Measurements from ENCODE around the gene BBS7.

The BBS7 gene

DNA sequence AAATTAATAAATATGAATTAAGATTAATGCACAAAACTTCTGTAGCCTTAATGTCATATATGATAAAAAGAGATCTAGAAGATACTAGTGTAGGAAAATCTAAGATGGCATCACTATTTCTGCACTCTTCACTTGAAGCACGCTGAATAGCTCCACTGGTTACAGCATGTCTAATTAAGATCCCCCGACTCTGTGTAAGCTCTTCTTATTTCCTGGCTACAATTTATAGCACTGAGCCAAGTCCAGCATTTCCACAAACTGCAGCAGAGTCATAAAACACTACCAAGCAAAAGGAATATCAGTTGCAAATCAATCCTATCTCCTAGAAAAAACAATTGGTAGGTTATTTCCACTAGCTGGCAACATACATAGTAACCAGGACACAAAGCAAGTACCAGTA is 45.3 kb downstream of the BBS7 start:
- no peak for DNase-seq

GRCh38 chr4:121824171-121824527 is 46.1 kb downstream of the BBS7 start:
- no peak for DNase-seq

DNA sequence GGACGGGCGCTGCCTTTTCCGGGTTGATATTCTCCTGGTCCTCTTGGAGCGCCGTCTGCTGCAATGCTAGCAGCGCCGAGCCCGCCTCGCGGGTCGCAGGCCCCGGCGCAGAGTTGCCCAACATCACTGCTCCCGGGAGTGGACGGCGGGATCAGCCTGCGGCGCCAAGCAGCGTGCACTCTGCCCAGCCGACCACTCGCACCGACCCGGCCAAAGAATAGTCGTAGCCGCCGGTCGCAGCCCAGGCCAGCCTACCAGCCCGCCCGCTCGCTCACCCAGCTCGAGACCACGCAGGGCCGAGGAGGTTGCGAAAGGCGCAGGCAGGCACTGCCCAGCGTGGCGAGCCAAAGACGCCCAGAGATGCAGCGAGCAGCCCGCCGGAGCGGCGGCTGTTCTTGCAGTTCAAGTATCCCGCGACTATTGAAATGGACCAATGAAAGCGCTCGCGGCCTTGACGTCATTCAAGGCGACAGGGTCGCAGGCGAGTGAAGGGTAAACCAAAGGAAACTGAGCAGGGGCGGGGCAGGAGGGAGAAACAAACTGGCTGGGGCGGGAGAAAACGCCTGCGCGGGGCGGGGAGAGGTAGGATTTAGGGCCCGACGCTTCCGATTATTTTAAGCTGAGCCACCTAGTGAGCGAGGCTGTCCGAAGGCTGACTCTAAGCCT is 46.6 kb downstream of the BBS7 start, which contains the start of gene CCNA2:
Gene CCNA2 (minus strand): TSS at position 379 of the 666 bp plus-strand sequence. CDS start 255 bp downstream, at position 124.
- peak; percentile 73 for DNase-seq

DNA sequence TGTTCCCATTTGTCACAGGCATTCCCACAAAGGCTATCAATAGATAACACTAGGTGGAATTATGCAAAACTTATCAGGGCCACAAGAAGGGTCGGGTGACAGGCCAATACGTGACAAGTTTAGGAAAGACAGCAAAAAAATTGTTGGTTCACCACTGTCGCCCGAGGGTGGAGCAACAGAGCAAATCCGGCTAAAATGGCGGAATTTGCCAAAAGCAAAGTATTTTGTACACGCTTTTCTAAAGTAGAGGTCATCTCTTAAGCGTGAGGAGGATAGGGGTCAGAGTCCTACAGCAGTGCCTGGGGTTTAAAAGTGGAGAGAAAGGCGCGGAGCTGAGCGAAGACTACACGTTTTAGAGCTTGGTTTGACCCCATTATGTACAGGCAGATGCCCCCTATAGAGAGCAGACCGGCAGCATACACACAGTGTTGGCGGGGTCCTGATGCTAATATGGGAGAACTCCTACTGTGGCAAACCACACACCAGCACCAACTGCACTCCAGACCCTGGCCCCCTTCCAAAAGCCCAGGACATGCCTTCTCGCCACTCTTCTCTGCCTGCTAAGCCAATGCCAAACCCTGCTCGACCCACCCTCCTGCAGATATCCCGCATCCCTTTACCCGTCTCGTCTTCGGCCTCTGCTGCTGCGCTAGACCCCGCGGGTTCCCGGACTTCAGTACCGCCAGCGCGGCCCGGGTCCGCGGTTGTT is 47.3 kb downstream of the BBS7 start:
- DNase-seq = peak; percentile 19

- DNase-seq = no peak
Measured at GRCh38 chr4:121822047-121822446, 48.2 kb downstream of the BBS7 start.

- DNase-seq = no peak
Measured at GRCh38 chr4:121819216-121819965, 50.9 kb downstream of the BBS7 start.

DNA sequence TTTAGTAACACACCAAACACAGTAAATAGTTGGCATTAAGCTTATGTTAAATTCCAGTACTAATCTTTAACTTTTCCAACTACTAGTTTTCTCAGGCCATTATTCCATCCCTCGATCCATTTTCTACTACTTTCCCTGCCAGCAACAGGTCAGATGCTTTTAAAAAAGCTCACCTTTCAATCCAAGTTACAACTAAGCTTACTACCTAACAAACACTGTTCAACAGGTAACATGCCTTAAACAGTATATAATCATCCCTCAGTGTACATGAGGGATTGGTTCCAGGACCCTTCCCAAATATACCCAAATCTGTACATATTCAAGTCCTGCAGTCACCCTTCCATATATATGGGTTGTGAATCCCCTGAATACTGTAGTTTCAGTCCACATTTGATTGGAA is 52.1 kb downstream of the BBS7 start:
- DNase-seq = no peak

DNA sequence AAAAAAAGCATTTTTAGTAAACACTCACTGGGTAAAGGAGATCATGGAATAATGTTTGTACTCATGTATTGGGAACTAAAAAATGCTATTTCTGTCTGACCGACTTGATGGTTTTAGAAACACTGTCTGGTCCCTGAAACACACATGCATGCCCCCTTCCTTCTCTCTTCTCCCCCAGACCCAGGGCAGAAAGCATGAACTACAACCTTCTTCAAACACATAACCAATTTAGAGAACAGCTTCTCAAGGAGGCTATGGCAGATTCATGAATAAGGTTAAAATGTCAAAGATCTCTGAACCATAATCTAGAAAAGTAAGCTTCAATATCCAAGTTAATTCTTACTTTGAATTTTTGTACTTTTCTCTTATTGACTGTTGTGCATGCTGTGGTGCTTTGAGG is 52.6 kb downstream of the BBS7 start:
- no peak for DNase-seq

GRCh38 chr4:121817006-121817405 is 53.3 kb downstream of the BBS7 start:
- DNase-seq = no peak

DNA sequence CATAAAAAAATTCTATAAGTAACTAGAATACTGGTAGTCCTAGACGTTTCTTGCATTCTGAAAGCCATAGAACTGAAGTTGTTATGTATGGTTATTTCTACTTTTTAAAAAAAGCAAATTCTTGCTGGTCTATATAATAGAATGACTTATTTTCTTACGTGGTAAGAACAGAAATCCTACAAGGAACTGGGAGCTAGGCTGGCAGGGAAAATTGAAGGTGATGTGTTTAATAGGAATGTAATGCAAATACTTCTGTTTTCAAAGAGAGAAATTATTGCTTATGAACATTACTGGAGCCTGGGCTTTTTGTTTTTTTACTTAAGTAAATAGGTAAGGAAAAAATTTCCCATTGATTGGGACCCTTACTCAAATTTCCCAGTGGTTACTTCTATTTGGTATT is 55.5 kb downstream of the BBS7 start:
- DNase-seq = no peak

- DNase-seq = no peak
Measured at GRCh38 chr4:121811122-121811521, 59.2 kb downstream of the BBS7 start.

GRCh38 chr4:121806411-121806810 is 63.9 kb downstream of the BBS7 start:
- no peak for DNase-seq

GRCh38 chr4:121801715-121802075 is 68.6 kb downstream of the BBS7 start:
- no peak for DNase-seq

GRCh38 chr4:121800961-121801714 is 69.1 kb downstream of the BBS7 start, which contains the start of gene EXOSC9:
Gene EXOSC9, plus strand, starts transcription at chr4:121801323. Its CDS starts 102 bp downstream, at chr4:121801425.
- DNase-seq = peak; percentile 67

GRCh38 chr4:121800638-121800960 is 69.7 kb downstream of the BBS7 start:
- no peak for DNase-seq

- DNase-seq = no peak
Measured at GRCh38 chr4:121799867-121800501, 70.3 kb downstream of the BBS7 start.

DNA sequence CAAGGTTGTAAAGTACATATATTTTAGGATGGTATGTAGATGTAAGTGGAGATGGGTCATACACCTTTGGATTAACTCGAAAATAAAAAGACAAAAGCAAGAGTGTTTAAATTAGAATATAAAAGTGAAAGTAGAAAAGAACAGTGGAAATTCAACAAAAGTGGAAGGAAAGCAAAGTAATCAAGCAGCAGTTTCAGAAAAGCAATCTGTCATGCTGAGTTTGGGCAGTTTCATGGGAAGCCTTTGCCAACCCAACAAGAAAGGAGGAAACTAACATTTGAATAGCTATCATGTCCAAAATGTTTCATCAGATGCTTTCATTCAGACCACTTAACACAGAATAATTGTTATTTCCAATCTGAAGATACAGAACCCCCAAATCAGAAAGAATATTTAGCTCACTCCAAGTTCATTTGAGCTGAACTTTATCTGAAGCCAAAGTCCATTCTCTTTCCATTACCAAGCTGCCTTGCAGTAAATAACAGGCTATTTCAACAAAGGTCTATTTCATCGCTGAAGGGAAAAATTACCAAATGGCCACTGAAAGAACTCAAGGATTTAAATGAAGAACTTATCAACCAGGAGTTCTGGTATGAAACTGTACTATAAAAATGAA is 71.0 kb downstream of the BBS7 start:
- no peak for DNase-seq

- no peak for DNase-seq
Measured at GRCh38 chr4:121796283-121796682, 74.0 kb downstream of the BBS7 start.

DNA sequence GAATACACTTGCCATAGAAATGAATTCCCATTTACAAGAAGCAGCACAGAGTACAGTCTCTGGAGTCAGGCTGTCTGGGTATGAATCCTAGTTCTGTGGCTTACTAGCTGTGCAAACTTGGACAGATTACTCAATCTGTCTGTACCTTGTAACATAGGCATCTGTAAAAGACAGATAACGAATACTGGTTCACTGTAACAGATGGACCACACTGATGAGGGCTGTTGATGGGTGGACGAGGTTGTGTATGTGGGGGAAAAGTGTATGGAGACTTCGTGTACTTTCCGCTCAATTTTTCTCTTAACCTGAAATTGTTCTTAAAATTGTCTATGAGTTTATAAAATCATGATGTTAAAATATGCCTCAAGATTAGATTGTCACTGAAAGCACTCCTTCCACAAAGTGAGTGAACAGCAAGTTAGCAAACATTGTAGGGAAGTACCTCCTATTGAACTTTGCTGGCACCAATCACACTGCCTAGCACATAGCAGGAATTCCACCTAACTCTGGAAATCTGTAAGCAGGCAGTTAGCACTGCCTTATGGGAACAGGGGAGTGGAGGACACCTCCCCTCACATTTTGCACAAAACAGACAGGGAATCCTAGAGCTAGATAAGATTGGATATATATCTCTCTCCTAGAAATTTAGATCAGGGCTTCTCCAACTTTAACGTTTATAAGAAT is 75.6 kb downstream of the BBS7 start:
- no peak for DNase-seq

DNA sequence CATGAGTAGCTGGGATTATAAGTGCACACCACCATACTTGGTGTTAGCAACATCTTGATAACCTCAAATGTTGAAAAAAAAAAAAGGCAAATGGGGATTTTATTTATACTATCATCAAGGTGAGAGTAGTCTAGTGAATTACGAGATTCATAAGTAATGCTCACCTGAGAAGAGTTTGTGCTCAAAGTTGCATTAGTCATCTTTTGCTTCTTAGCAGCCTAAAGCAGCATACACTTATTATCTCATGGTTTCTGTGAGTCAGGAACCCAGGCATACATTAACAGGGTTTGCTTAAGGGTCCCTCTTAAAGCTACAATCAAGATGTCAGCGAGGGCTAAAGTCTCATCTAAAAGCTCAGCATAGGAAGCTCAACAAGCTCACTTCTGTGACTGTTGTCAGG is 77.3 kb downstream of the BBS7 start:
- DNase-seq = no peak

- DNase-seq = no peak
Measured at GRCh38 chr4:121791481-121791880, 78.8 kb downstream of the BBS7 start.

GRCh38 chr4:121790976-121791375 is 79.3 kb downstream of the BBS7 start:
- DNase-seq = no peak

All from DMS79 treated with DMSO at 0.1 percent for 48 hours (cell line).